Fibroblast of lung (primary cell): ENCODE results near the gene CDH4. TPM values are rescaled to one million over a fixed set of nuclear protein-coding genes. Genes with fewer than 3 reads are reported as not detected.

Experiments
- DNase-seq, 2 donors: peaks; one replicate each; pipeline versions ENCODE4 v3.0.0 to v3.0.0-alpha.2; 2010; ENCODE audit warnings: low read depth in 2 of 2
- H2AFZ ChIP-seq: 2 replicates; pipeline ENCODE4 v1.5.1; 2012; ENCODE audit warnings: low read length, control low read depth, inconsistent platforms
- H3K27ac ChIP-seq: 2 replicates; pipeline ENCODE4 v1.5.1; 2011; ENCODE audit warnings: low read length, control low read depth; ENCODE audit not compliant: insufficient read depth
- H3K27me3 ChIP-seq: 2 replicates; pipeline ENCODE4 v1.5.1; 2011; ENCODE audit warnings: mild to moderate bottlenecking, low read length; ENCODE audit not compliant: control insufficient read depth, insufficient read depth
- H3K36me3 ChIP-seq: 2 replicates; pipeline ENCODE4 v1.5.1; 2011; ENCODE audit warnings: low read length; ENCODE audit not compliant: control insufficient read depth, insufficient read depth
- H3K4me1 ChIP-seq: 2 replicates; pipeline ENCODE4 v1.5.1; 2011; ENCODE audit warnings: low read length; ENCODE audit not compliant: control insufficient read depth, insufficient read depth; ENCODE audit errors: extremely low read depth
- H3K4me2 ChIP-seq: 2 replicates; pipeline ENCODE4 v1.5.1; 2011; ENCODE audit warnings: low read length, control low read depth; ENCODE audit not compliant: insufficient read depth; ENCODE audit errors: extremely low read depth
- H3K4me3 ChIP-seq, 4 experiments: fragments of 200-600 bp in 1 of 4; sonication (generic) in 1 of 4; replicated peaks in 1 of 4; 2 replicates each; pipeline ENCODE4 v1.5.1; 2011 to 2016; ENCODE audit warnings: low read length in 4 of 4, low read depth in 3 of 4, mild to moderate bottlenecking in 3 of 4, control low read depth in 2 of 4, inconsistent platforms in 1 of 4, mixed read lengths in 1 of 4; ENCODE audit not compliant: insufficient read depth in 1 of 4; ENCODE audit errors: control extremely low read depth in 1 of 4
- H3K79me2 ChIP-seq: 2 replicates; pipeline ENCODE4 v1.5.1; 2012; ENCODE audit warnings: mild to moderate bottlenecking, low read length, inconsistent platforms; ENCODE audit not compliant: control insufficient read depth, insufficient read depth
- H3K9ac ChIP-seq: 2 replicates; pipeline ENCODE4 v1.5.1; 2011; ENCODE audit warnings: mild to moderate bottlenecking, low read length, control low read depth; ENCODE audit not compliant: insufficient read depth
- H3K9me3 ChIP-seq: 2 replicates; pipeline ENCODE4 v1.5.1; 2012; ENCODE audit warnings: low read depth, low read length; ENCODE audit not compliant: control insufficient read depth, insufficient read depth
- H4K20me1 ChIP-seq: 2 replicates; pipeline ENCODE4 v1.5.1; 2011; ENCODE audit warnings: low read length; ENCODE audit not compliant: control insufficient read depth, insufficient read depth; ENCODE audit errors: extremely low read depth
- EZH2 ChIP-seq: IDR thresholded peaks from 2 replicates; pipeline ENCODE4 v1.5.1; 2012; ENCODE audit warnings: low read length, control low read depth, mild to moderate bottlenecking; ENCODE audit errors: missing control alignments
- polyA plus RNA-seq, 2 donors: library from polyadenylated mRNA; depleted of rRNA in 1 of 2; stranded (reverse) in 1 of 2; unstranded in 1 of 2; fragments of >200 nt; gene quantifications; 2 replicates each; pipeline ENCODE4 v1.2.1, GENCODE V29; 2011 to 2012; ENCODE audit warnings: missing spikeins in 1 of 2
- total RNA-seq: library from RNA; depleted of rRNA; stranded (reverse); fragments of >200 nt; gene quantifications from 2 replicates; pipeline ENCODE4 v1.2.1, GENCODE V29; 2014
- TF ChIP-seq, protein P1 (sequence below), 2 donors: IDR thresholded peaks in 1 of 2; conservative IDR thresholded peaks in 1 of 2; 1 replicate in 1 of 2; 2 replicates in 1 of 2; pipeline ENCODE4 v1.5.1; 2011 to 2012; ENCODE audit warnings: low read length in 2 of 2, control low read depth in 1 of 2, inconsistent platforms in 1 of 2, low read depth in 1 of 2, mild to moderate bottlenecking in 1 of 2

Gene CDH4
- total and polyA plus RNA-seq, 2 donors (not counting 1 experiment from before 2014, with no cell fraction given) = 4.8 to 6.8 TPM

DNA sequence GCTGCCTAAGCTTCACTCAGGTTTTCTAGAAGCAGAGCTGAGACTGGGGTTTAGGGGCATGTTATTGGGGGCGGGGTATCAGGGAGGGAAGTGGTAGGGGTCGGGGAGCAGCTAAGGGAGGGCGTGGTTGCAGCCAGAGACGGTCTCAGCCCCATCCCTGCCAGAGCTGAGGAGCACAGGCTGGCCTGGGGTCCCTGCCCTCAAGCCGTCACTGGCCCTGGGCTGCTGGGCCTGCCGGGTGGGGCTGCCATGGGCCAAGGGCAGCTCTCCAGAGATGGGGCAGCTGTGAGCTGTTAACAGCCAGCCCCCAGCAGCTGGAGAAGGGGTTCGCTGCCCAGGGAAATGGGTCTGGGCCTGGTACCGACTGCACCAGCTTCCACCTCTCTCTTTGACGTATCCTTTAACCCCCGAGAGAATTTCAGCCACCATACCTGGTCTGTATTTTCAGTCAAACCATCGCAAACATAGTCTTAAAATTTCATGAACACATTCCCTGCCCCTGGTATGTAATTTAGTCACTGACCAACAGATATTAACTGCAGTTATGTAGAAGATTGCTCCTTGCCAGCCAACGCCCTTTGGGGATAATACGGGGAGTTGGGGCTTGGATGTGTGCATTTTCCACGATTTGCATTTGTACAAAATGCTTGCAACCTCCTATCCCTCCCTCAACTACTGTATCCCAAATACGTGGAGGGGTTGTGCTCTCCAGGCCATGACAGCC lies 560.2 kb downstream of the CDH4 start:
- Histone ChIP-seq H3K4me2 (no peak overlapping the region), H3K9ac (no peak overlapping the region), H3K9me3 (no peaks in the 10 kb centered on the region), H4K20me1 (no peaks in the 10 kb centered on the region), H3K79me2 (no peaks in the 10 kb centered on the region), H3K27ac (no peak overlapping the region), H3K27me3 (peaks cover 9% of the 10 kb centered on the region), H3K4me3 (no peak overlapping the region), H3K4me1 (no peaks in the 10 kb centered on the region), H3K36me3 (no peaks in the 10 kb centered on the region), H2AFZ (no peak overlapping the region)
- TF ChIP-seq, protein P1, sequence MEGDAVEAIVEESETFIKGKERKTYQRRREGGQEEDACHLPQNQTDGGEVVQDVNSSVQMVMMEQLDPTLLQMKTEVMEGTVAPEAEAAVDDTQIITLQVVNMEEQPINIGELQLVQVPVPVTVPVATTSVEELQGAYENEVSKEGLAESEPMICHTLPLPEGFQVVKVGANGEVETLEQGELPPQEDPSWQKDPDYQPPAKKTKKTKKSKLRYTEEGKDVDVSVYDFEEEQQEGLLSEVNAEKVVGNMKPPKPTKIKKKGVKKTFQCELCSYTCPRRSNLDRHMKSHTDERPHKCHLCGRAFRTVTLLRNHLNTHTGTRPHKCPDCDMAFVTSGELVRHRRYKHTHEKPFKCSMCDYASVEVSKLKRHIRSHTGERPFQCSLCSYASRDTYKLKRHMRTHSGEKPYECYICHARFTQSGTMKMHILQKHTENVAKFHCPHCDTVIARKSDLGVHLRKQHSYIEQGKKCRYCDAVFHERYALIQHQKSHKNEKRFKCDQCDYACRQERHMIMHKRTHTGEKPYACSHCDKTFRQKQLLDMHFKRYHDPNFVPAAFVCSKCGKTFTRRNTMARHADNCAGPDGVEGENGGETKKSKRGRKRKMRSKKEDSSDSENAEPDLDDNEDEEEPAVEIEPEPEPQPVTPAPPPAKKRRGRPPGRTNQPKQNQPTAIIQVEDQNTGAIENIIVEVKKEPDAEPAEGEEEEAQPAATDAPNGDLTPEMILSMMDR (conservative IDR thresholded peaks at IDR 0.05 in 1 of 2, IDR thresholded peaks at IDR 0.05 in 1 of 2; ENCODE audit: low read depth in 1 of 2, low read length in 2 of 2) = no peak
- no peak for TF ChIP-seq EZH2
- no peak for DNase-seq

DNA sequence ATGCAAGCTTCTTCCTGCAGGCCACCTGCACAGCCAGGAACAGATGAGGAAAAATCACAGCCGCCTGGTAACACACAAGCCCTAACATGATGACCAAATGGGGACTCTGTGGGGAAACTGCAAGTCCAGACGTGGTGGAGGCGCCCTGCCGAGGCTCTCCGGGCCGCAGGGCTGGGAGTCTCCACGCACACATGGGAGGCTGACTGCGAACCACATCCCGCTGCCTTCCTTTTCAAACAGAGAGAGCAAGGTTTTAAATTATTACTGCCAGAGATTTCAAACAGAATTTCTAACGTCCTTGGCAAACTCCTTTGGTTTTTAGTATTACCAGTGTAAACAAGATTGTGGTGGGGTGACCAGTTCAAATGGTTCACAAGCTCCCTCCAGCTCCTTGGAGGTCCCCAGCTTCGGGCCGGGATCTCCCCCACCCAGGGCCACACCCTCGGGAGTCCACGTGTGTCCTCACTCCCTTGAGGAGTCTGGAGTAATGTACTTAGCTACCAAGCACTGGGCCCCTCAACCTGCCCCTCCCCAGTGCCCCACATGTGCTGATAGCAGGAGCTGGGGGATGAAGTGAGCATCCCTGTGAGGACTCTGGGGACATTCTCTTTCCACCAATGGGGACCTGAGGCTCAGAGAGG lies 560.9 kb downstream of the CDH4 start:
- H2AFZ ChIP-seq = no peak overlapping the region
- peaks cover 5% of the 10 kb centered on the region for H3K27me3 ChIP-seq
- H4K20me1 ChIP-seq = no peaks in the 10 kb centered on the region
- H3K4me1 ChIP-seq = no peaks in the 10 kb centered on the region
- no peak overlapping the region for H3K4me3 ChIP-seq
- DNase-seq = no peak
- H3K79me2 ChIP-seq = no peaks in the 10 kb centered on the region
- no peak overlapping the region for H3K27ac ChIP-seq
- no peaks in the 10 kb centered on the region for H3K9me3 ChIP-seq
- no peak overlapping the region for H3K4me2 ChIP-seq
- no peak overlapping the region for H3K9ac ChIP-seq
- no peaks in the 10 kb centered on the region for H3K36me3 ChIP-seq
- TF ChIP-seq EZH2 = no peak
- TF ChIP-seq, protein P1 (conservative IDR thresholded peaks at IDR 0.05 in 1 of 2, IDR thresholded peaks at IDR 0.05 in 1 of 2; ENCODE audit: low read depth in 1 of 2, low read length in 2 of 2) = no peak

DNA sequence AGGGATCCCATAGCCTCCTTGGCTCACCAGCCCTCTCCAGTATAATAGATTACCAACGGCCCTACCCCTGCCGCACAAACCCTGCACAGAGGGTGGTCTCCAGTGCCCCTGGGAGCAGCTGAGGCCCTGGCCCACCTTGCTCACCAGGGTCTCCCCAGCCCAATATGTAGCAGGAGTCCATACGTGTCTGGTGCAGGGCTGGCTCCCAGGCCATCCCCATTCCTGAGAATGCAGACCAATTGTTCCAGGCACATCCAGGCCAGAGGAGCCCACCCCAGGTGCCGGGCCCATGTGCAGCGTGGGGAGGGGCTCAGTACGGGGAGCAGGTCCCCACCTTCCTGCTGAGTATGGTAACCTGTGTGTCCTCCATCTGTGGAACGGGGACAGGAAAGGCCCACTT lies 561.7 kb downstream of the CDH4 start:
- Histone ChIP-seq H3K9ac (no peak overlapping the region), H3K9me3 (no peaks in the 10 kb centered on the region), H3K4me3 (no peak overlapping the region), H3K27me3 (no peaks in the 10 kb centered on the region), H3K4me1 (no peaks in the 10 kb centered on the region), H3K36me3 (no peaks in the 10 kb centered on the region), H2AFZ (no peak overlapping the region), H3K4me2 (no peak overlapping the region), H4K20me1 (no peaks in the 10 kb centered on the region), H3K79me2 (no peaks in the 10 kb centered on the region), H3K27ac (no peak overlapping the region)
- DNase-seq = no peak
- TF ChIP-seq EZH2 = no peak
- TF ChIP-seq, protein P1 (conservative IDR thresholded peaks at IDR 0.05 in 1 of 2, IDR thresholded peaks at IDR 0.05 in 1 of 2; ENCODE audit: low read depth in 1 of 2, low read length in 2 of 2) = no peak
